ENCODE results near the gene KLF13. TPM values are rescaled to one million over a fixed set of nuclear protein-coding genes. Genes with fewer than 3 reads are reported as not detected.

KLF13 gene
- total and polyA plus RNA-seq, 8 donors = 12.3 to 57.1 (median 32.6) TPM

GRCh38 chr15:31377030-31377429 is 50.4 kb downstream of the KLF13 start:
- intact Hi-C loops (cut with DNase I) = no loop called here
- no peak for TF ChIP-seq CTCF (IDR thresholded peaks at IDR 0.05)
- WGBS, 2 donors = 56 to 59% methylated on average over 9 of the region's 9 CpGs
- DNase-seq (peak in 3 of 6 donors; percentile 11 to 53 (median 38)), ATAC-seq (peak in 3 of 4 donors; percentile 44 to 49 (median 45)), FAIRE-seq (no peak)
- no peak overlapping the region for H3K27ac ChIP-seq
- peaks cover 0 to 3% (median 0%) of the 10 kb centered on the region in 3 donors for H3K36me3 ChIP-seq
- H3K27me3 ChIP-seq = no peaks in the 10 kb centered on the region
- no peaks in the 10 kb centered on the region for H3K9me3 ChIP-seq
- H3K4me1 ChIP-seq = no peaks in the 10 kb centered on the region
- no peak overlapping the region for H3K4me3 ChIP-seq

GRCh38 chr15:31378363-31378903 is 51.8 kb downstream of the KLF13 start:
- intact Hi-C loops (cut with DNase I) = no loop called here
- Histone ChIP-seq H3K9me3 (no peaks in the 10 kb centered on the region), H3K4me3 (no peak overlapping the region), H3K36me3 (no peaks in the 10 kb centered on the region), H3K27ac (no peak overlapping the region), H3K4me1 (no peaks in the 10 kb centered on the region), H3K27me3 (no peaks in the 10 kb centered on the region)
- FAIRE-seq (no peak), ATAC-seq (no peak), DNase-seq (peak in 2 of 6 donors; percentile 12 to 37)
- 88 to 89% methylated on average over 14 of the region's 14 CpGs for WGBS, 2 donors
- TF ChIP-seq CTCF (IDR thresholded peaks at IDR 0.05) = no peak

- ATAC-seq (no peak), FAIRE-seq (no peak), DNase-seq (no peak)
- Histone ChIP-seq H3K27me3 (no peaks in the 10 kb centered on the region), H3K4me1 (no peaks in the 10 kb centered on the region), H3K9me3 (no peaks in the 10 kb centered on the region), H3K36me3 (no peaks in the 10 kb centered on the region), H3K27ac (no peak overlapping the region), H3K4me3 (no peak overlapping the region)
- TF ChIP-seq CTCF (IDR thresholded peaks at IDR 0.05) = no peak
- intact Hi-C loops (cut with DNase I) = no loop called here
- 76 to 78% methylated on average over 6 of the region's 6 CpGs for WGBS, 2 donors
Measured at GRCh38 chr15:31379042-31379441, 52.4 kb downstream of the KLF13 start.

GRCh38 chr15:31379577-31379976 is 52.9 kb downstream of the KLF13 start:
- intact Hi-C loops (cut with DNase I) = no loop called here
- Histone ChIP-seq H3K4me1 (no peaks in the 10 kb centered on the region), H3K27me3 (no peaks in the 10 kb centered on the region), H3K36me3 (no peaks in the 10 kb centered on the region), H3K9me3 (no peaks in the 10 kb centered on the region), H3K27ac (no peak overlapping the region), H3K4me3 (no peak overlapping the region)
- WGBS, 2 donors = 95 to 96% methylated on average over 8 of the region's 8 CpGs
- ATAC-seq = no peak
- DNase-seq = peak in 1 of 6 donors; percentile 14
- TF ChIP-seq CTCF (IDR thresholded peaks at IDR 0.05) = no peak
- FAIRE-seq = no peak

Data from pancreas (tissue), 10 donors.